Kidney (tissue), 14 donors: ENCODE results near the gene DHRS3. TPM values are rescaled to one million over a fixed set of nuclear protein-coding genes. Genes with fewer than 3 reads are reported as not detected.

Experiments
- DNase-seq, 5 donors: peaks; one replicate each; pipeline ENCODE4 v3.0.0-alpha.2; 2013 to 2020
- FAIRE-seq: peaks from 2 replicates; lab custom pipeline; 2012; peaks lifted over from hg19 to GRCh38; lab: Jason Lieb, UNC
- H3K27ac ChIP-seq, 2 donors: one replicate each; pipeline ENCODE4 v1.7.0; 2013; ENCODE audit warnings: low read depth in 2 of 2, low read length in 2 of 2, inconsistent platforms in 1 of 2
- H3K27me3 ChIP-seq: one replicate; pipeline ENCODE4 v1.7.1; 2013; ENCODE audit warnings: low read length, inconsistent platforms; ENCODE audit not compliant: control insufficient read depth, insufficient read depth
- H3K36me3 ChIP-seq, 3 donors: one replicate each; pipeline versions ENCODE4 v1.7.0 to v1.7.1; 2013; ENCODE audit warnings: low read length in 3 of 3, control low read depth in 1 of 3, inconsistent platforms in 1 of 3; ENCODE audit not compliant: insufficient read depth in 3 of 3, control insufficient read depth in 2 of 3
- H3K4me1 ChIP-seq, 3 donors: one replicate each; pipeline versions ENCODE4 v1.7.0 to v1.7.1; 2013; ENCODE audit warnings: low read length in 3 of 3, inconsistent platforms in 1 of 3, low read depth in 1 of 3; ENCODE audit not compliant: control insufficient read depth in 2 of 3, insufficient read depth in 2 of 3
- H3K4me3 ChIP-seq, 3 donors: one replicate each; pipeline versions ENCODE4 v1.7.0 to v1.8.1; 2013; ENCODE audit warnings: low read length in 3 of 3, control low read depth in 1 of 3, inconsistent platforms in 1 of 3
- H3K9ac ChIP-seq, 3 donors: one replicate each; pipeline versions ENCODE4 v1.7.0 to v1.7.1; 2013; ENCODE audit warnings: low read length in 3 of 3, control low read depth in 1 of 3, inconsistent platforms in 1 of 3
- H3K9me3 ChIP-seq, 3 donors: one replicate each; pipeline versions ENCODE4 v1.7.0 to v1.7.1; 2013; ENCODE audit warnings: low read length in 3 of 3, control low read depth in 1 of 3, inconsistent platforms in 1 of 3; ENCODE audit not compliant: control insufficient read depth in 2 of 3, insufficient read depth in 1 of 3
- intact Hi-C: fragments of 100-400 bp; cut with DNase I; formaldehyde crosslinking; loops from one replicate; pipeline ENCODE4 v1.11.1; 2022
- polyA plus RNA-seq: library from polyadenylated mRNA; stranded (reverse); fragments of 350-450 nt; fragmentation: Illumina TruSeq; extraction: RNeasy Lipid Tissue Mini Kit (QIAGEN cat#74804); gene quantifications from one replicate; pipeline ENCODE4 v1.2.3, GENCODE V29; 2014; ENCODE audit warnings: low read depth, low replicate concordance; ENCODE audit not compliant: insufficient read depth
- total RNA-seq: library from RNA; stranded (reverse); fragmentation: NEBNext Ultra II Directional; extraction: Animal tissue kit (Norgen Biotek cat#: 25700); gene quantifications from one replicate; pipeline ENCODE4 v1.2.1, GENCODE V29; 2021
- TF ChIP-seq, protein P1 (sequence below): IDR thresholded peaks from 3 replicates; pipeline ENCODE4 v1.5.1; 2012; ENCODE audit warnings: mild to moderate bottlenecking, moderate library complexity, borderline replicate concordance; ENCODE audit not compliant: insufficient read depth; ENCODE audit errors: extremely low read depth
- donor health status: control.
- donor health status: control.
- donor health status: control.
- donor health status: control.
- donor health status: control.
- donor health status: DM: yes; HTN: yes; CAD: no.
- donor health status: Normal renal cell carcinoma (clear cell type).

Gene DHRS3
- total and polyA plus RNA-seq, 2 donors from 2014 or later: 44.8 to 97.1 TPM

- no peaks in the 10 kb centered on the region for H3K9me3 ChIP-seq
- FAIRE-seq: no peak
- H3K36me3 ChIP-seq: peaks cover 4 to 29% (median 7%) of the 10 kb centered on the region in 3 donors
- no peak overlapping the region for H3K27ac ChIP-seq
- TF ChIP-seq, protein P1, sequence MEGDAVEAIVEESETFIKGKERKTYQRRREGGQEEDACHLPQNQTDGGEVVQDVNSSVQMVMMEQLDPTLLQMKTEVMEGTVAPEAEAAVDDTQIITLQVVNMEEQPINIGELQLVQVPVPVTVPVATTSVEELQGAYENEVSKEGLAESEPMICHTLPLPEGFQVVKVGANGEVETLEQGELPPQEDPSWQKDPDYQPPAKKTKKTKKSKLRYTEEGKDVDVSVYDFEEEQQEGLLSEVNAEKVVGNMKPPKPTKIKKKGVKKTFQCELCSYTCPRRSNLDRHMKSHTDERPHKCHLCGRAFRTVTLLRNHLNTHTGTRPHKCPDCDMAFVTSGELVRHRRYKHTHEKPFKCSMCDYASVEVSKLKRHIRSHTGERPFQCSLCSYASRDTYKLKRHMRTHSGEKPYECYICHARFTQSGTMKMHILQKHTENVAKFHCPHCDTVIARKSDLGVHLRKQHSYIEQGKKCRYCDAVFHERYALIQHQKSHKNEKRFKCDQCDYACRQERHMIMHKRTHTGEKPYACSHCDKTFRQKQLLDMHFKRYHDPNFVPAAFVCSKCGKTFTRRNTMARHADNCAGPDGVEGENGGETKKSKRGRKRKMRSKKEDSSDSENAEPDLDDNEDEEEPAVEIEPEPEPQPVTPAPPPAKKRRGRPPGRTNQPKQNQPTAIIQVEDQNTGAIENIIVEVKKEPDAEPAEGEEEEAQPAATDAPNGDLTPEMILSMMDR: no peak
- H3K27me3 ChIP-seq: no peaks in the 10 kb centered on the region
- H3K4me1 ChIP-seq: peaks cover 0 to 2% (median under 1%) of the 10 kb centered on the region in 3 donors
- no peak overlapping the region for H3K9ac ChIP-seq
- no peak for DNase-seq
- H3K4me3 ChIP-seq: no peak overlapping the region
- intact Hi-C loops: no loop called here
These were observed 32.5 kb downstream of the DHRS3 start for GRCh38 chr1:12585536-12585935.

GRCh38 chr1:12584900-12585525, 33.0 kb downstream of the DHRS3 start:
- Histone ChIP-seq H3K36me3 (peaks cover 4 to 33% (median 7%) of the 10 kb centered on the region in 3 donors), H3K27ac (no peak overlapping the region), H3K27me3 (no peaks in the 10 kb centered on the region), H3K4me3 (no peak overlapping the region), H3K9ac (no peak overlapping the region), H3K9me3 (no peaks in the 10 kb centered on the region), H3K4me1 (peaks cover 0 to 2% (median 0%) of the 10 kb centered on the region in 3 donors)
- TF ChIP-seq, protein P1: no peak
- intact Hi-C loops: no loop called here
- FAIRE-seq (no peak), DNase-seq (no peak)

GRCh38 chr1:12583484-12583883, 34.5 kb downstream of the DHRS3 start:
- peaks cover 0 to 2% (median 0%) of the 10 kb centered on the region in 3 donors for H3K4me1 ChIP-seq
- H3K9me3 ChIP-seq: no peaks in the 10 kb centered on the region
- intact Hi-C loops: no loop called here
- TF ChIP-seq, protein P1: no peak
- H3K9ac ChIP-seq: no peak overlapping the region
- no peak for DNase-seq
- no peak overlapping the region for H3K4me3 ChIP-seq
- peaks cover 7 to 40% (median 11%) of the 10 kb centered on the region in 3 donors for H3K36me3 ChIP-seq
- H3K27me3 ChIP-seq: no peaks in the 10 kb centered on the region
- H3K27ac ChIP-seq: no peak overlapping the region
- FAIRE-seq: no peak
